Measurements from ENCODE around the gene PPP1R9A.

PPP1R9A gene

DNA sequence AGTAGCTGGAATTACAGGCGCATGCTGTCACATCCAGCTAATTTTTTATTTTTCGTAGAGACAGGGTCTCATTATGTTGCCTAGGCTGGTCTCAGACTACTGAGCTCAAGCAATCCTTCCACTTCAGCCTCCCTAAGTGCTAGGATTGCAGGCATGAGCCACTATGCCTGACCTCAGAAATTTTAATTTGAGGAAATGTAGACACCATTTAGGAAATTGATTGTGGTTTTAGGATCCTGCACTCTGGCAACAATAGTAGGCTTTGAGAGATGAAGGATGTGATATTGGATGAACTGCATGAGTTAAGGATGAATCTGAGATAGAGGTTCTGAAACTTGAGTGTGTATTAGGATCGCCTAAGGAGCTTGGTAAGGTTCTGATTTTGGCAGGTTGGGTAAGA is 66.5 kb downstream of the PPP1R9A start:
- H3K4me1 ChIP-seq (ENCODE audit: control insufficient read depth, insufficient read depth, low read length), result peaks cover 29% of the 10 kb centered on the region
- no peak for TF ChIP-seq ZNF133 (tag by site-specific recombination; IDR thresholded peaks at IDR 0.05)
- TF ChIP-seq, protein P1, sequence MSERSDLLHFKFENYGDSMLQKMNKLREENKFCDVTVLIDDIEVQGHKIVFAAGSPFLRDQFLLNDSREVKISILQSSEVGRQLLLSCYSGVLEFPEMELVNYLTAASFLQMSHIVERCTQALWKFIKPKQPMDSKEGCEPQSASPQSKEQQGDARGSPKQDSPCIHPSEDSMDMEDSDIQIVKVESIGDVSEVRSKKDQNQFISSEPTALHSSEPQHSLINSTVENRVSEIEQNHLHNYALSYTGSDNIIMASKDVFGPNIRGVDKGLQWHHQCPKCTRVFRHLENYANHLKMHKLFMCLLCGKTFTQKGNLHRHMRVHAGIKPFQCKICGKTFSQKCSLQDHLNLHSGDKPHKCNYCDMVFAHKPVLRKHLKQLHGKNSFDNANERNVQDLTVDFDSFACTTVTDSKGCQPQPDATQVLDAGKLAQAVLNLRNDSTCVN (tag by site-specific recombination; optimal IDR thresholded peaks at IDR 0.05), result no peak
- TF ChIP-seq EGR2 (tag by site-specific recombination; IDR thresholded peaks at IDR 0.05; ENCODE audit: low read depth), result no peak
- TF ChIP-seq OSR2 (tag by site-specific recombination; IDR thresholded peaks at IDR 0.05), result peak; percentile 26; the same call in 1 of the 2 replicates
- TF ChIP-seq ZBTB17 (tag by site-specific recombination; IDR thresholded peaks at IDR 0.05), result peak; percentile 54
- no peak overlapping the region for H3K4me3 ChIP-seq (ENCODE audit: low read depth, low read length)
- H3K36me3 ChIP-seq (ENCODE audit: control insufficient read depth in 2 of 2, insufficient read depth in 1 of 2, low read length in 2 of 2), result no peaks in the 10 kb centered on the region
- CTCF ChIA-PET, result no interaction called here
- POLR2A ChIA-PET, result no interaction called here
- no peak overlapping the region for H3K27ac ChIP-seq (ENCODE audit: extremely low read depth, low read depth, low read length)
- no peaks in the 10 kb centered on the region for H3K9me3 ChIP-seq (ENCODE audit: control insufficient read depth, insufficient read depth, low read depth, low read length)

DNA sequence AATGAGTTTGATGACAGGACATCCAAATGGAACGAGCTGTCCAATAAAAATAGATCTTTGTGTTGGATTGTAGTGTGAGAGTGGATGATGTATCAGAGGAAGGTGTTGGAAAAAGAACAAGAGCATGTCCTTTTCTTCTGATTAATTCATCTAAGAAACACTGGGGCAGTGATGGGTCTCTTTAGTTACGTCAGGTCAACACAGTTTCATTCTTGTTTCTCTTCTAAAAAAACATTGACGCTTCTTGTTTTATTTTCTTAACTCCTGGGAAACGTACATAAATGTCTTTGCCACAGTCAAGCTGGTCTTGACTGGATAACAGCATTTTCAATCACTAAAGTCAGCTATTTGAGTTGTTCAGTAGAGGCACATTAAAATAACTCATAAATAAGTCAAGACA is 67.0 kb downstream of the PPP1R9A start:
- ChIA-PET POLR2A (no interaction called here), CTCF (interaction anchor here (0.9 kb wide), 1 partner anchor 12 kb away, joined by 3 read pairs; no protein-coding TSS in a partner anchor)
- H3K36me3 ChIP-seq (ENCODE audit: control insufficient read depth in 2 of 2, insufficient read depth in 1 of 2, low read length in 2 of 2), result no peaks in the 10 kb centered on the region
- H3K9me3 ChIP-seq (ENCODE audit: control insufficient read depth, insufficient read depth, low read depth, low read length), result no peaks in the 10 kb centered on the region
- H3K27ac ChIP-seq (ENCODE audit: extremely low read depth, low read depth, low read length), result no peak overlapping the region
- TF ChIP-seq, protein P2, sequence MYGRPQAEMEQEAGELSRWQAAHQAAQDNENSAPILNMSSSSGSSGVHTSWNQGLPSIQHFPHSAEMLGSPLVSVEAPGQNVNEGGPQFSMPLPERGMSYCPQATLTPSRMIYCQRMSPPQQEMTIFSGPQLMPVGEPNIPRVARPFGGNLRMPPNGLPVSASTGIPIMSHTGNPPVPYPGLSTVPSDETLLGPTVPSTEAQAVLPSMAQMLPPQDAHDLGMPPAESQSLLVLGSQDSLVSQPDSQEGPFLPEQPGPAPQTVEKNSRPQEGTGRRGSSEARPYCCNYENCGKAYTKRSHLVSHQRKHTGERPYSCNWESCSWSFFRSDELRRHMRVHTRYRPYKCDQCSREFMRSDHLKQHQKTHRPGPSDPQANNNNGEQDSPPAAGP (tag by site-specific recombination; IDR thresholded peaks at IDR 0.05), result no peak
- TF ChIP-seq MYNN (tag by site-specific recombination; IDR thresholded peaks at IDR 0.05; ENCODE audit: borderline replicate concordance), result no peak
- no peak for TF ChIP-seq ZNF24 (tag by site-specific recombination; IDR thresholded peaks at IDR 0.05)
- no peak for TF ChIP-seq ZNF707 (tag by site-specific recombination; IDR thresholded peaks at IDR 0.05)
- no peak for TF ChIP-seq ZNF23 (tag by site-specific recombination; IDR thresholded peaks at IDR 0.05; ENCODE audit: borderline replicate concordance)
- TF ChIP-seq, protein P3, sequence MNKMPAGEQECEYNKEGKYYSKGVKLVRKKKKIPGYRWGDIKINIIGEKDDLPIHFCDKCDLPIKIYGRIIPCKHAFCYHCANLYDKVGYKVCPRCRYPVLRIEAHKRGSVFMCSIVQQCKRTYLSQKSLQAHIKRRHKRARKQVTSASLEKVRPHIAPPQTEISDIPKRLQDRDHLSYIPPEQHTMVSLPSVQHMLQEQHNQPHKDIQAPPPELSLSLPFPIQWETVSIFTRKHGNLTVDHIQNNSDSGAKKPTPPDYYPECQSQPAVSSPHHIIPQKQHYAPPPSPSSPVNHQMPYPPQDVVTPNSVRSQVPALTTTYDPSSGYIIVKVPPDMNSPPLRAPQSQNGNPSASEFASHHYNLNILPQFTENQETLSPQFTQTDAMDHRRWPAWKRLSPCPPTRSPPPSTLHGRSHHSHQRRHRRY (tag by site-specific recombination; IDR thresholded peaks at IDR 0.05), result no peak
- H3K4me3 ChIP-seq (ENCODE audit: low read depth, low read length), result no peak overlapping the region
- H3K4me1 ChIP-seq (ENCODE audit: control insufficient read depth, insufficient read depth, low read length), result peaks cover 29% of the 10 kb centered on the region

DNA sequence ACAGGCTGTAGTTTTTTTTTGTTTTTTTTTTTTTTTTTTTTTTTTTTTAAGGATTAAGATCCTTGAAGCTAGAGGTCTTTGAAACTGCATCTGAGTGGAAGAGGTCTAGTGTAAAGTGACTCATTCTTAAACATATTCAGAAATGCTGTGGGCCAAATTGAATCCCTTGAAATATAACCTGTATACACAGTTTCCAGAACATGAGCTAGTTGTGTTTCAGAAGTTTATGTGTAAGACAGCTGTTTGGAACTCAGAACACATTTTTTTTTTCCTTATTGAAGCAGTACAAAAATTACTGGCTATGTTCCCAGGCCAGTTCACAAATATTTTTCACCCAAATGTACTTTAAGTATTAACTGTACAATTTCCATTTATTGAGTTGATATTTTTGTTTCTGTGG is 67.9 kb downstream of the PPP1R9A start:
- ChIA-PET CTCF (no interaction called here), POLR2A (no interaction called here)
- no peak overlapping the region for H3K4me3 ChIP-seq (ENCODE audit: low read depth, low read length)
- TF ChIP-seq, protein P4, sequence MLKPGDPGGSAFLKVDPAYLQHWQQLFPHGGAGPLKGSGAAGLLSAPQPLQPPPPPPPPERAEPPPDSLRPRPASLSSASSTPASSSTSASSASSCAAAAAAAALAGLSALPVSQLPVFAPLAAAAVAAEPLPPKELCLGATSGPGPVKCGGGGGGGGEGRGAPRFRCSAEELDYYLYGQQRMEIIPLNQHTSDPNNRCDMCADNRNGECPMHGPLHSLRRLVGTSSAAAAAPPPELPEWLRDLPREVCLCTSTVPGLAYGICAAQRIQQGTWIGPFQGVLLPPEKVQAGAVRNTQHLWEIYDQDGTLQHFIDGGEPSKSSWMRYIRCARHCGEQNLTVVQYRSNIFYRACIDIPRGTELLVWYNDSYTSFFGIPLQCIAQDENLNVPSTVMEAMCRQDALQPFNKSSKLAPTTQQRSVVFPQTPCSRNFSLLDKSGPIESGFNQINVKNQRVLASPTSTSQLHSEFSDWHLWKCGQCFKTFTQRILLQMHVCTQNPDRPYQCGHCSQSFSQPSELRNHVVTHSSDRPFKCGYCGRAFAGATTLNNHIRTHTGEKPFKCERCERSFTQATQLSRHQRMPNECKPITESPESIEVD (tag by site-specific recombination; IDR thresholded peaks at IDR 0.05), result peak; percentile 64
- TF ChIP-seq ZNF837 (tag by site-specific recombination; IDR thresholded peaks at IDR 0.05) (no peak), ZNF514 (tag by site-specific recombination; IDR thresholded peaks at IDR 0.05) (no peak), ZNF670 (tag by site-specific recombination; IDR thresholded peaks at IDR 0.05; ENCODE audit: low read depth) (no peak), ZNF777 (tag by site-specific recombination; IDR thresholded peaks at IDR 0.05; ENCODE audit: borderline replicate concordance) (no peak)
- TF ChIP-seq, protein P5, sequence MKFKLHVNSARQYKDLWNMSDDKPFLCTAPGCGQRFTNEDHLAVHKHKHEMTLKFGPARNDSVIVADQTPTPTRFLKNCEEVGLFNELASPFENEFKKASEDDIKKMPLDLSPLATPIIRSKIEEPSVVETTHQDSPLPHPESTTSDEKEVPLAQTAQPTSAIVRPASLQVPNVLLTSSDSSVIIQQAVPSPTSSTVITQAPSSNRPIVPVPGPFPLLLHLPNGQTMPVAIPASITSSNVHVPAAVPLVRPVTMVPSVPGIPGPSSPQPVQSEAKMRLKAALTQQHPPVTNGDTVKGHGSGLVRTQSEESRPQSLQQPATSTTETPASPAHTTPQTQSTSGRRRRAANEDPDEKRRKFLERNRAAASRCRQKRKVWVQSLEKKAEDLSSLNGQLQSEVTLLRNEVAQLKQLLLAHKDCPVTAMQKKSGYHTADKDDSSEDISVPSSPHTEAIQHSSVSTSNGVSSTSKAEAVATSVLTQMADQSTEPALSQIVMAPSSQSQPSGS (tag by site-specific recombination; IDR thresholded peaks at IDR 0.05; ENCODE audit: low read depth), result no peak
- TF ChIP-seq, protein P6, sequence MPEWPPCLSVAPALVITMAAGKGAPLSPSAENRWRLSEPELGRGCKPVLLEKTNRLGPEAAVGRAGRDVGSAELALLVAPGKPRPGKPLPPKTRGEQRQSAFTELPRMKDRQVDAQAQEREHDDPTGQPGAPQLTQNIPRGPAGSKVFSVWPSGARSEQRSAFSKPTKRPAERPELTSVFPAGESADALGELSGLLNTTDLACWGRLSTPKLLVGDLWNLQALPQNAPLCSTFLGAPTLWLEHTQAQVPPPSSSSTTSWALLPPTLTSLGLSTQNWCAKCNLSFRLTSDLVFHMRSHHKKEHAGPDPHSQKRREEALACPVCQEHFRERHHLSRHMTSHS (tag by site-specific recombination; IDR thresholded peaks at IDR 0.05), result no peak
- no peaks in the 10 kb centered on the region for H3K36me3 ChIP-seq (ENCODE audit: control insufficient read depth in 2 of 2, insufficient read depth in 1 of 2, low read length in 2 of 2)
- no peaks in the 10 kb centered on the region for H3K9me3 ChIP-seq (ENCODE audit: control insufficient read depth, insufficient read depth, low read depth, low read length)
- peaks cover 29% of the 10 kb centered on the region for H3K4me1 ChIP-seq (ENCODE audit: control insufficient read depth, insufficient read depth, low read length)
- no peak overlapping the region for H3K27ac ChIP-seq (ENCODE audit: extremely low read depth, low read depth, low read length)
